NT2/D1 (cell line): Measurements from ENCODE around the gene ATP13A3.
A peak's percentile ranks its signal among the peaks of the same experiment; 100 is the strongest.

ENCODE experiments used
- DNase-seq: peaks from one replicate; pipeline ENCODE4 v3.0.0-alpha.2; 2011; ENCODE audit warnings: low read depth, low spot score
- H3K27me3 ChIP-seq: 2 replicates; pipeline ENCODE4 v1.6.0; 2011; ENCODE audit warnings: mild to moderate bottlenecking; ENCODE audit not compliant: insufficient read length, insufficient read depth
- H3K36me3 ChIP-seq: 2 replicates; pipeline ENCODE4 v1.6.1; 2011; ENCODE audit warnings: mild to moderate bottlenecking, low read length, mixed read lengths; ENCODE audit not compliant: insufficient read depth, insufficient read length
- H3K4me1 ChIP-seq: 2 replicates; pipeline ENCODE4 v1.5.1; 2011; ENCODE audit not compliant: insufficient read depth, insufficient read length
- H3K4me3 ChIP-seq: 2 replicates; pipeline ENCODE4 v1.5.1; 2011; ENCODE audit warnings: low read depth; ENCODE audit not compliant: insufficient read length
- H3K9ac ChIP-seq: 2 replicates; pipeline ENCODE4 v1.6.0; 2011; ENCODE audit warnings: low read depth; ENCODE audit not compliant: insufficient read length
- H3K9me3 ChIP-seq: 2 replicates; pipeline ENCODE4 v1.5.1; 2011; ENCODE audit warnings: mild to moderate bottlenecking, low read length; ENCODE audit not compliant: insufficient read depth
- SUZ12 ChIP-seq: IDR thresholded peaks from 2 replicates; pipeline ENCODE4 v1.6.1; 2011; ENCODE audit not compliant: insufficient read length, insufficient read depth; ENCODE audit errors: extremely low read depth
- YY1 ChIP-seq: IDR thresholded peaks from 2 replicates; pipeline ENCODE4 v1.6.1; 2011; ENCODE audit not compliant: insufficient read length, insufficient read depth
- ZNF274 ChIP-seq: IDR thresholded peaks from 2 replicates; pipeline ENCODE4 v1.6.1; 2011; ENCODE audit warnings: mild to moderate bottlenecking, low read depth, low read length

ATP13A3 gene

GRCh38 chr3:194399166-194399565 lies 87.6 kb downstream of the ATP13A3 start, which contains the start of gene GP5:
Gene GP5 (minus strand): TSS chr3:194399266. CDS start chr3:194398282, 984 bp downstream.
- no peak within 1 kb of the TSS for H3K4me3 ChIP-seq
- no peak within 1 kb of the TSS for H3K9ac ChIP-seq
- no peaks in the 10 kb centered on the region for H3K9me3 ChIP-seq
- H3K36me3 ChIP-seq: peaks cover 3% of the 10 kb centered on the region
- TF ChIP-seq SUZ12 (no peak), YY1 (no peak)
- no peaks in the 10 kb centered on the region for H3K27me3 ChIP-seq
- H3K4me1 ChIP-seq: peaks cover 15% of the 10 kb centered on the region
- DNase-seq: no peak

GRCh38 chr3:194397757-194398312 lies 89.0 kb downstream of the ATP13A3 start:
- TF ChIP-seq YY1: no peak
- TF ChIP-seq SUZ12: no peak
- TF ChIP-seq ZNF274: no peak
- no peaks in the 10 kb centered on the region for H3K36me3 ChIP-seq
- H3K9ac ChIP-seq: no peak overlapping the region
- no peaks in the 10 kb centered on the region for H3K9me3 ChIP-seq
- H3K27me3 ChIP-seq: no peaks in the 10 kb centered on the region
- H3K4me3 ChIP-seq: no peak overlapping the region
- no peak for DNase-seq
- H3K4me1 ChIP-seq: peaks cover 15% of the 10 kb centered on the region

GRCh38 chr3:194396859-194397756 lies 89.7 kb downstream of the ATP13A3 start:
- no peaks in the 10 kb centered on the region for H3K27me3 ChIP-seq
- peaks cover 14% of the 10 kb centered on the region for H3K4me1 ChIP-seq
- no peak overlapping the region for H3K4me3 ChIP-seq
- H3K9ac ChIP-seq: peak overlapping the region; percentile 46
- no peaks in the 10 kb centered on the region for H3K36me3 ChIP-seq
- H3K9me3 ChIP-seq: no peaks in the 10 kb centered on the region
- TF ChIP-seq YY1 (no peak), ZNF274 (no peak), SUZ12 (no peak)
- DNase-seq: no peak

- no peak for DNase-seq
- no peaks in the 10 kb centered on the region for H3K27me3 ChIP-seq
- no peak for TF ChIP-seq ZNF274
- TF ChIP-seq SUZ12: no peak
- no peak for TF ChIP-seq YY1
- H3K4me1 ChIP-seq: peaks cover 10% of the 10 kb centered on the region
- no peaks in the 10 kb centered on the region for H3K9me3 ChIP-seq
- H3K9ac ChIP-seq: peak overlapping the region; percentile 46
- no peak overlapping the region for H3K4me3 ChIP-seq
- H3K36me3 ChIP-seq: no peaks in the 10 kb centered on the region
These were observed 90.3 kb downstream of the ATP13A3 start for GRCh38 chr3:194396539-194396858.

- DNase-seq: no peak
These were observed 90.8 kb downstream of the ATP13A3 start for GRCh38 chr3:194395778-194396538.

GRCh38 chr3:194395212-194395611 lies 91.6 kb downstream of the ATP13A3 start:
- peaks cover 10% of the 10 kb centered on the region for H3K4me1 ChIP-seq
- no peak overlapping the region for H3K9ac ChIP-seq
- peaks cover 6% of the 10 kb centered on the region for H3K9me3 ChIP-seq
- H3K4me3 ChIP-seq: no peak overlapping the region
- H3K36me3 ChIP-seq: no peaks in the 10 kb centered on the region
- no peaks in the 10 kb centered on the region for H3K27me3 ChIP-seq
- DNase-seq: no peak
- TF ChIP-seq SUZ12 (no peak), YY1 (no peak), ZNF274 (no peak)

More at GRCh38 chr3:194395778-194396538, 90.8 kb downstream of the ATP13A3 start:
- Histone ChIP-seq H3K4me1 (peaks cover 10% of the 10 kb centered on the region), H3K9ac (no peak overlapping the region), H3K27me3 (no peaks in the 10 kb centered on the region), H3K9me3 (peaks cover 3% of the 10 kb centered on the region), H3K4me3 (no peak overlapping the region), H3K36me3 (no peaks in the 10 kb centered on the region)
- TF ChIP-seq YY1 (no peak), SUZ12 (no peak), ZNF274 (no peak)

GRCh38 chr3:194392576-194392975 lies 94.2 kb downstream of the ATP13A3 start:
- no peak for DNase-seq
- Histone ChIP-seq H3K27me3 (no peaks in the 10 kb centered on the region), H3K36me3 (no peaks in the 10 kb centered on the region), H3K9me3 (peaks cover 6% of the 10 kb centered on the region), H3K9ac (no peak overlapping the region), H3K4me3 (no peak overlapping the region), H3K4me1 (peaks cover 10% of the 10 kb centered on the region)
- TF ChIP-seq SUZ12 (no peak), ZNF274 (no peak), YY1 (no peak)
